Thoracic aorta (tissue), 2 donors: ENCODE results near the gene SLC12A2. TPM values are rescaled to one million over a fixed set of nuclear protein-coding genes. Genes with fewer than 3 reads are reported as not detected.

Source experiments
- ATAC-seq: fragments of 150-250 bp; one replicate; pipeline ENCODE4 v1.8.0; 2017; ENCODE audit warnings: low read depth; ENCODE audit not compliant: insufficient number of reproducible peaks, low FRiP score
- DNase-seq: peaks from one replicate; pipeline ENCODE4 v3.0.0-alpha.2; 2020; ENCODE audit warnings: low spot score
- H3K27ac ChIP-seq, 2 donors: fragments of 200-600 bp; sonication (generic); 1 replicate in 1 of 2; 2 replicates in 1 of 2; pipeline ENCODE4 v1.5.1; 2016; ENCODE audit warnings: mild to moderate bottlenecking in 2 of 2, moderate library complexity in 2 of 2
- H3K27me3 ChIP-seq: fragments of 200-600 bp; sonication (generic); replicated peaks from 2 replicates; pipeline ENCODE4 v1.6.0; 2016; ENCODE audit warnings: mild to moderate bottlenecking; ENCODE audit not compliant: insufficient read depth
- H3K36me3 ChIP-seq: fragments of 200-600 bp; sonication (generic); one replicate; pipeline ENCODE4 v1.5.1; 2016
- H3K4me1 ChIP-seq, 2 donors: fragments of 200-600 bp; sonication (generic); 1 replicate in 1 of 2; 2 replicates in 1 of 2; pipeline versions ENCODE4 v1.5.1 to v1.6.0; 2016; ENCODE audit warnings: low read depth in 2 of 2, mild to moderate bottlenecking in 1 of 2; ENCODE audit not compliant: control insufficient read depth in 1 of 2
- H3K4me3 ChIP-seq: fragments of 200-600 bp; sonication (generic); 2 replicates; pipeline ENCODE4 v1.5.1; 2016; ENCODE audit warnings: mild to moderate bottlenecking
- H3K9me3 ChIP-seq: fragments of 200-600 bp; sonication (generic); 2 replicates; pipeline ENCODE4 v1.5.1; 2016
- CTCF ChIP-seq: fragments of 200-600 bp; sonication (generic); IDR thresholded peaks from one replicate; pipeline ENCODE4 v1.5.1; 2019; ENCODE audit warnings: antibody characterized with exemption
- total RNA-seq, 2 donors: library from RNA; depleted of rRNA; stranded (reverse); fragments of >200 nt; gene quantifications; one replicate each; pipeline versions ENCODE4 v1.1.0 to v1.2.3, GENCODE V29; 2016

Gene SLC12A2
- total RNA-seq, 2 donors from 2014 or later = 12.2 to 25.8 TPM

DNA sequence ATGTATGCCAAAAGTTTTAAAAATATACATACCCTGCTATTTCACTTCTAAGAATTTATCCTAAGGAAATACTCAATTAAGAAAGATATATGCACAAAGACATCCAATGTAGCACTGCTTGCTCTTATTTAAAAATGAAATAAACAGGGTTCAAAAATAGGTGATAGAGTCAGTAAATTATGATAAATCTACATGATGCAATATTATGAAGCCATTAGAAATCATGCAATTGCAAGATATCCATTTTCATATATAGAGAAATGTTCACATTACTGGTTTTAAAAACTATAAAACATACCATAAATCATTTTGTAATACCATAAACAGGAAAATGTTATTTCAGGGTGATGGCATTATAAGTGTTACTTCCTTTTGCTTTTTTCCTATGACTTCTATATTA lies 8.6 kb upstream of the SLC12A2 start:
- Histone ChIP-seq H3K36me3 (peaks cover 3% of the 10 kb centered on the region), H3K27me3 (no peaks in the 10 kb centered on the region), H3K4me1 (peaks cover 8 to 16% of the 10 kb centered on the region in 2 donors), H3K4me3 (no peak overlapping the region), H3K27ac (no peak overlapping the region), H3K9me3 (no peaks in the 10 kb centered on the region)
- TF ChIP-seq CTCF = no peak
- DNase-seq = no peak
- ATAC-seq = no peak

DNA sequence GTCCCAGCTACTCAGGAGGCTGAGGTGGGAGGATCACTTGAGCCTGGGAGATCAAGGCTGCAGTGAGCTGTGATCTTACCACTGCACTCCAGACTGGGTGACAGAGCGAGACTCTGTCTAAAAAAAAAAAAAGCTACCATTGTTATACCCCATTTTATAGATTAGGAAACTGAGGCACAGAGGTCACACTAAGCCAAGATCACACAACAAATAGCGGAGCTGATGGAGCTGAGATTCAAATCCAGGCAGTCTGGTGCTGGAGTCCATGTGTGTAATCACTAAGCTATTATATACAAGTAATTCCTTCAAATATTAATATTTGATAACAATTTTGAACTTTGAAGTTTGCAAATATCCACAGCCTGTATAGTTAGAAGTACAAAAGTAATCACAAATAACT lies 6.0 kb upstream of the SLC12A2 start:
- H3K4me1 ChIP-seq = peaks cover 20 to 35% of the 10 kb centered on the region in 2 donors
- TF ChIP-seq CTCF = no peak
- no peak for DNase-seq
- no peaks in the 10 kb centered on the region for H3K27me3 ChIP-seq
- no peak overlapping the region for H3K27ac ChIP-seq
- peaks cover 3% of the 10 kb centered on the region for H3K36me3 ChIP-seq
- no peaks in the 10 kb centered on the region for H3K9me3 ChIP-seq
- H3K4me3 ChIP-seq = no peak overlapping the region
- ATAC-seq = no peak

GRCh38 chr5:128081111-128081851 lies 2.3 kb upstream of the SLC12A2 start:
- H3K4me1 ChIP-seq = peaks cover 20 to 42% of the 10 kb centered on the region in 2 donors
- H3K9me3 ChIP-seq = no peaks in the 10 kb centered on the region
- no peaks in the 10 kb centered on the region for H3K27me3 ChIP-seq
- DNase-seq = no peak
- peak; percentile 23 for TF ChIP-seq CTCF
- no peaks in the 10 kb centered on the region for H3K36me3 ChIP-seq
- ATAC-seq = no peak
- peak overlapping the region in 1 of 2 donors; percentile 93 for H3K27ac ChIP-seq
- peak overlapping the region; percentile 97 for H3K4me3 ChIP-seq

DNA sequence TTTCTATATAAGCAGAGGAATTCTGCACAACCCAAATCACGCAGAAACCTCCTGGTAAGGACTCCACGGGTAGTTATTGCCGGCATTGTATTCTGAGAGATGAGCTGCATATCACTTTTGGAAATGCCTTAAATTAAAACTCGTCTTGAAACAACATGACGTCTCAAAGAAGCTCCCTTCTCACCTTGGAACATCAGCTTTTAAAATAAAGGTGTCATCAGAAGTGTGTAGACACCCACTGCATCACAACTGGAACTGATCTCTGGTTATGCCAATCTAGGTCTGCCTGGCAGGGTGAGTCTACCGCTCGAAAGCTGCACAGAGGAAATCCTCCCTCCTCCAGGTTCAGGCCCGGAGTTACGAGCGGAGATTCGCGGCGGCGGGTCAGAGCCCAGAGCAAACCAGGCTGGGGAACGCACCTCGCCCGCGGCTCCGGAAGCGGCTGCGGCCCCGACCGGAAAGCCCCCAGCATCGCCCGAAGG lies 974 bp upstream of the SLC12A2 start:
- ATAC-seq = peak; percentile 25
- TF ChIP-seq CTCF = no peak
- H3K4me3 ChIP-seq = peak overlapping the region; percentile 97
- peaks cover 20 to 42% of the 10 kb centered on the region in 2 donors for H3K4me1 ChIP-seq
- H3K36me3 ChIP-seq = no peaks in the 10 kb centered on the region
- DNase-seq = no peak
- no peaks in the 10 kb centered on the region for H3K27me3 ChIP-seq
- peak overlapping the region; percentile 91 to 93 for H3K27ac ChIP-seq
- no peaks in the 10 kb centered on the region for H3K9me3 ChIP-seq

GRCh38 chr5:128083811-128084227 lies 253 bp downstream of the SLC12A2 start:
- H3K4me1 ChIP-seq = peaks cover 20 to 37% of the 10 kb centered on the region in 2 donors
- DNase-seq (peak; percentile 4), ATAC-seq (peak; percentile 41)
- no peaks in the 10 kb centered on the region for H3K9me3 ChIP-seq
- H3K4me3 ChIP-seq = peak overlapping the region; percentile 97
- peak; percentile 26 for TF ChIP-seq CTCF
- peak overlapping the region; percentile 91 to 93 for H3K27ac ChIP-seq
- no peaks in the 10 kb centered on the region for H3K27me3 ChIP-seq
- no peaks in the 10 kb centered on the region for H3K36me3 ChIP-seq
